Astrocyte (in vitro differentiated cells and primary cell): Measurements from ENCODE around the gene PRKAG2. TPM values are rescaled to one million over a fixed set of nuclear protein-coding genes. Genes with fewer than 3 reads are reported as not detected.

Experiments
- DNase-seq: peaks from one replicate; pipeline ENCODE4 v3.0.0-alpha.2; 2010; ENCODE audit warnings: low read depth
- FAIRE-seq: peaks from 2 replicates; lab custom pipeline; 2011; peaks lifted over from hg19 to GRCh38; lab: Jason Lieb, UNC
- H2AFZ ChIP-seq: 2 replicates; pipeline ENCODE4 v1.6.0; 2012; ENCODE audit warnings: low read depth, low read length, inconsistent platforms
- H3K27ac ChIP-seq: 2 replicates; pipeline ENCODE4 v1.5.1; 2011; ENCODE audit warnings: low read depth, low read length, inconsistent platforms
- H3K27me3 ChIP-seq: 2 replicates; pipeline ENCODE4 v1.6.0; 2011; ENCODE audit warnings: low read length, inconsistent platforms; ENCODE audit not compliant: insufficient read depth
- H3K36me3 ChIP-seq: 2 replicates; pipeline ENCODE4 v1.5.1; 2011; ENCODE audit warnings: low read length, inconsistent platforms; ENCODE audit not compliant: insufficient read depth
- H3K4me1 ChIP-seq: 2 replicates; pipeline ENCODE4 v1.5.1; 2011; ENCODE audit warnings: low read length, inconsistent platforms; ENCODE audit not compliant: insufficient read depth
- H3K4me2 ChIP-seq: 2 replicates; pipeline ENCODE4 v1.6.0; 2012; ENCODE audit warnings: low read length, inconsistent platforms
- H3K4me3 ChIP-seq: 2 replicates; pipeline ENCODE4 v1.5.1; 2011; ENCODE audit warnings: low read depth, mild to moderate bottlenecking, low read length, inconsistent platforms; ENCODE audit not compliant: insufficient read depth
- H3K79me2 ChIP-seq: 2 replicates; pipeline ENCODE4 v1.6.0; 2012; ENCODE audit warnings: mild to moderate bottlenecking, low read length, inconsistent platforms; ENCODE audit not compliant: insufficient read depth
- H3K9ac ChIP-seq: 2 replicates; pipeline ENCODE4 v1.6.0; 2012; ENCODE audit warnings: mild to moderate bottlenecking, low read length, inconsistent platforms
- H3K9me3 ChIP-seq: 2 replicates; pipeline ENCODE4 v1.5.1; 2012; ENCODE audit warnings: low read depth, mild to moderate bottlenecking, low read length, inconsistent platforms; ENCODE audit not compliant: insufficient read depth
- H4K20me1 ChIP-seq: 2 replicates; pipeline ENCODE4 v1.6.0; 2012; ENCODE audit warnings: low read length, inconsistent platforms; ENCODE audit not compliant: insufficient read depth
- H3K27ac Mint-ChIP-seq: one replicate; pipeline ENCODE4 v1.8.0; 2021; ENCODE audit warnings: mild to moderate bottlenecking, mixed read lengths; ENCODE audit not compliant: unreplicated experiment
- H3K27me3 Mint-ChIP-seq: one replicate; pipeline ENCODE4 v1.8.0; 2021; ENCODE audit warnings: low read depth, mixed read lengths; ENCODE audit not compliant: unreplicated experiment
- H3K36me3 Mint-ChIP-seq: one replicate; pipeline ENCODE4 v1.8.0; 2021; ENCODE audit warnings: low read depth, mixed read lengths; ENCODE audit not compliant: unreplicated experiment
- H3K4me1 Mint-ChIP-seq: one replicate; pipeline ENCODE4 v1.8.0; 2021; ENCODE audit warnings: low read depth, mixed read lengths; ENCODE audit not compliant: unreplicated experiment
- H3K4me3 Mint-ChIP-seq: one replicate; pipeline ENCODE4 v1.8.0; 2021; ENCODE audit warnings: mild to moderate bottlenecking, moderate library complexity, mixed read lengths; ENCODE audit not compliant: unreplicated experiment
- H3K9me3 Mint-ChIP-seq: one replicate; pipeline ENCODE4 v1.8.0; 2021; ENCODE audit warnings: mild to moderate bottlenecking, mixed read lengths; ENCODE audit not compliant: unreplicated experiment
- EZH2 ChIP-seq: IDR thresholded peaks from 2 replicates; pipeline ENCODE4 v1.6.1; 2012; ENCODE audit warnings: mild to moderate bottlenecking, low read length, inconsistent platforms; ENCODE audit not compliant: insufficient read depth
- total RNA-seq: library from RNA; stranded (reverse); gene quantifications from 2 replicates; pipeline ENCODE4 v1.2.1, GENCODE V29; 2021
- TF ChIP-seq, protein P1 (sequence below): IDR thresholded peaks from 2 replicates; pipeline ENCODE4 v1.5.1; 2011; ENCODE audit warnings: low read depth, mild to moderate bottlenecking, inconsistent platforms, low read length, moderate library complexity; ENCODE audit not compliant: insufficient read depth

The PRKAG2 gene
- total RNA-seq, 1 donor from 2014 or later = 40.7 TPM

DNA sequence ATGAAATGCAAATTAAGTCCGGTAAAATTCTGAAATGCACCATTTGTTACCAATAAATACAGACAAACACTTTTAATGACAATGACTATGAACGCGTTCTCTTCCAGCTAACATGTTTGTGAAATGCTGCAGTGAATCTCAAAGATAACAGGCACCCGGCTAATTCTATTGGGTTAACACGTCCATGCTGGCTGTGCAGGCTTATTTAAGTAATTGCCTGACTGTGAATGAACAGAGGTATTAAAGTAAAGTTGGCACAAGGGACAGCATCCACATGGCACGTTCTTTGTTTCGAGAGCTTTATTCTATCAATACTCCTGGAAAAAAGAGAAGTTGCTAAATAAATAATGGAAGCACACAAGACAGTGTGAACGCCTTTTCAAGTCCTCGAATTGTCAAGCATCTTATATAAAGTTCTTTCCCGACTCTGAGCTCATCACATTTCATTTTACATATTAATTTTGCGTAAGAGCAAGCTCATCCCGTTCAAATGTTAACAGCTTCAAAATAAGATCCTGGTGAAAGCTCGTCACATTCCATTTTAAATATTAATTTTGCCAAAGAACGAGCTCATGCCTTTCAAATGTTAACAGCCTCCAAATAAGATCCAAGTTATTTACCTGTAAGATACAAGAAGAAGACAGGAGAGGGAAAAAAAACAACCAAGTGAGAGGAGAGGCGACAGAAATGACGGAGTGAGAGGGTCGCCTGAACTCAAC is 245.9 kb downstream of the PRKAG2 start:
- DNase-seq (no peak), FAIRE-seq (no peak)
- peaks cover 50% of the 10 kb centered on the region for H3K79me2 ChIP-seq
- H4K20me1 ChIP-seq = peaks cover 39% of the 10 kb centered on the region
- peak overlapping the region; percentile 83 for H3K4me3 ChIP-seq
- TF ChIP-seq, protein P1, sequence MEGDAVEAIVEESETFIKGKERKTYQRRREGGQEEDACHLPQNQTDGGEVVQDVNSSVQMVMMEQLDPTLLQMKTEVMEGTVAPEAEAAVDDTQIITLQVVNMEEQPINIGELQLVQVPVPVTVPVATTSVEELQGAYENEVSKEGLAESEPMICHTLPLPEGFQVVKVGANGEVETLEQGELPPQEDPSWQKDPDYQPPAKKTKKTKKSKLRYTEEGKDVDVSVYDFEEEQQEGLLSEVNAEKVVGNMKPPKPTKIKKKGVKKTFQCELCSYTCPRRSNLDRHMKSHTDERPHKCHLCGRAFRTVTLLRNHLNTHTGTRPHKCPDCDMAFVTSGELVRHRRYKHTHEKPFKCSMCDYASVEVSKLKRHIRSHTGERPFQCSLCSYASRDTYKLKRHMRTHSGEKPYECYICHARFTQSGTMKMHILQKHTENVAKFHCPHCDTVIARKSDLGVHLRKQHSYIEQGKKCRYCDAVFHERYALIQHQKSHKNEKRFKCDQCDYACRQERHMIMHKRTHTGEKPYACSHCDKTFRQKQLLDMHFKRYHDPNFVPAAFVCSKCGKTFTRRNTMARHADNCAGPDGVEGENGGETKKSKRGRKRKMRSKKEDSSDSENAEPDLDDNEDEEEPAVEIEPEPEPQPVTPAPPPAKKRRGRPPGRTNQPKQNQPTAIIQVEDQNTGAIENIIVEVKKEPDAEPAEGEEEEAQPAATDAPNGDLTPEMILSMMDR = no peak
- no peak for TF ChIP-seq EZH2
- Mint-ChIP-seq H3K4me3 (peak overlapping the region; percentile 92), H3K27me3 (no peaks in the 10 kb centered on the region), H3K9me3 (peaks cover 3% of the 10 kb centered on the region), H3K4me1 (peaks cover 11% of the 10 kb centered on the region), H3K27ac (peak overlapping the region; percentile 90), H3K36me3 (peaks cover 4% of the 10 kb centered on the region)
- H3K27ac ChIP-seq = peak overlapping the region; percentile 60
- peak overlapping the region; percentile 85 for H3K9ac ChIP-seq
- H3K4me1 ChIP-seq = peaks cover 22% of the 10 kb centered on the region
- H2AFZ ChIP-seq = peak overlapping the region; percentile 12
- H3K36me3 ChIP-seq = no peaks in the 10 kb centered on the region
- no peaks in the 10 kb centered on the region for H3K9me3 ChIP-seq
- H3K27me3 ChIP-seq = no peaks in the 10 kb centered on the region
- H3K4me2 ChIP-seq = peak overlapping the region; percentile 87

DNA sequence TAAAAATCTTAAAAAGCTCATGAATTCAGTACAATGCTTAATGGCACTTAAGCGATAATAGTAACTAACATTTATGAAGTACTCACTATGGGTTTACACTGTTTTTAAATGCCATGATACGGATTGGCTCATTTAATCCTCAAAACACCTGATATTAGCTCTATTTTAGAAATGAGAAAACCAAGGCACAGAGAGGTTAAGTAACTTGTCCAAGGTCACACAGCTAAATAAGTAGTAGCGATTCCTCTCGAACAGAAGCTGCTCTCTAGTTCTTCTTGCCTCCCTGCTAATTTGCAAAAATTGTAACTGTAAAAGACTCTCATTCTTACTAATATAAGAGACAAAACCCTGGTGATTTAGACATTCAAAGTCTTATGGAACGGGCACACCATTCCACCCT is 246.6 kb downstream of the PRKAG2 start:
- Histone ChIP-seq H3K9me3 (no peaks in the 10 kb centered on the region), H3K27me3 (no peaks in the 10 kb centered on the region), H3K4me1 (peaks cover 22% of the 10 kb centered on the region), H4K20me1 (peaks cover 45% of the 10 kb centered on the region), H2AFZ (no peak overlapping the region), H3K36me3 (no peaks in the 10 kb centered on the region), H3K4me3 (peak overlapping the region; percentile 83), H3K4me2 (peak overlapping the region; percentile 87), H3K9ac (peak overlapping the region; percentile 85), H3K27ac (no peak overlapping the region), H3K79me2 (peaks cover 57% of the 10 kb centered on the region)
- peak overlapping the region; percentile 92 for H3K4me3 Mint-ChIP-seq
- FAIRE-seq (no peak), DNase-seq (no peak)
- H3K36me3 Mint-ChIP-seq = peaks cover 4% of the 10 kb centered on the region
- H3K27ac Mint-ChIP-seq = no peak overlapping the region
- H3K27me3 Mint-ChIP-seq = no peaks in the 10 kb centered on the region
- H3K4me1 Mint-ChIP-seq = peaks cover 11% of the 10 kb centered on the region
- peaks cover 3% of the 10 kb centered on the region for H3K9me3 Mint-ChIP-seq
- TF ChIP-seq EZH2 = no peak
- TF ChIP-seq, protein P1 = no peak

- no peak for TF ChIP-seq EZH2
- TF ChIP-seq, protein P1 = no peak
- no peaks in the 10 kb centered on the region for H3K27me3 Mint-ChIP-seq
- Histone ChIP-seq H3K36me3 (peaks cover under 1% of the 10 kb centered on the region), H3K9ac (no peak overlapping the region), H3K4me2 (peak overlapping the region; percentile 87), H3K4me3 (no peak overlapping the region), H3K4me1 (peaks cover 22% of the 10 kb centered on the region), H4K20me1 (peaks cover 50% of the 10 kb centered on the region), H3K79me2 (peaks cover 63% of the 10 kb centered on the region), H3K27me3 (no peaks in the 10 kb centered on the region), H3K9me3 (no peaks in the 10 kb centered on the region), H3K27ac (no peak overlapping the region), H2AFZ (no peak overlapping the region)
- FAIRE-seq (no peak), DNase-seq (no peak)
- peak overlapping the region; percentile 92 for H3K4me3 Mint-ChIP-seq
- H3K9me3 Mint-ChIP-seq = peaks cover 3% of the 10 kb centered on the region
- peaks cover 11% of the 10 kb centered on the region for H3K4me1 Mint-ChIP-seq
- peaks cover 4% of the 10 kb centered on the region for H3K36me3 Mint-ChIP-seq
- no peak overlapping the region for H3K27ac Mint-ChIP-seq
Measured at GRCh38 chr7:151629713-151630272, 247.1 kb downstream of the PRKAG2 start.
